ENCODE results near the gene NPL. TPM values are rescaled to one million over a fixed set of nuclear protein-coding genes. Genes with fewer than 3 reads are reported as not detected.

The NPL gene
- total and polyA plus RNA-seq, 2 donors (not counting 1 experiment from before 2014, with no cell fraction given) = 1.4 to 2.6 TPM

DNA sequence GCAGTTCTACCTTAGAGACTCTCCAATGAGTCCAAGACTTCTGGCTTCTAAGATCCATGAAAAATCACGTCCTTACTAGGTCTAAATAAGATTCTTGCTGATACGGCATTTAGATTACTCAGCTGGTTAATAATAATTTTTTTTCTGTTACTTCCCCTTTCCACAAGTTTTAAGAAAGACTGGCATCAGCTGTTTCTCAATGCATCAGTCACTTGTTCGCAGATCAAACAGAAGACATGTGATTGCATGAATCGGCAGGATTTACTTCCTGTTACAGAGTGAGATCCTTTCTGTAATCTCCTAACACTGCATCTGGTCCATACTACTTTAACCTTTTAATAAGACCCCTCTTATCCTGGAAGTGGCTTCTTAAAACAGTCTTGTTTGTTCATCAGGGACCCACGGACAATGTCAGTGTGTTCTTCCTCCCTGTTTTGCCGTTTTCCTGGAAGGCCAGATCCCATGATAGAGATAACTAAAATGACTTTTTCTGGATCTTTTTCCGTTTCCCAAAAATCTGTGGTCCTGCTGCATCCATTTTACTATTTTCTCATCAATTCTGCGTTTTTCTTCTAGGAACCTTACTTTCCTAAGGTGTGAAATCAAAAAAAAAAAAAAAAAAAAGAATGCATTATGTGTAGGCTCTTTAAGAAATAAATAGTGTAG is 6.1 kb downstream of the NPL start:
- TF ChIP-seq, protein P1, sequence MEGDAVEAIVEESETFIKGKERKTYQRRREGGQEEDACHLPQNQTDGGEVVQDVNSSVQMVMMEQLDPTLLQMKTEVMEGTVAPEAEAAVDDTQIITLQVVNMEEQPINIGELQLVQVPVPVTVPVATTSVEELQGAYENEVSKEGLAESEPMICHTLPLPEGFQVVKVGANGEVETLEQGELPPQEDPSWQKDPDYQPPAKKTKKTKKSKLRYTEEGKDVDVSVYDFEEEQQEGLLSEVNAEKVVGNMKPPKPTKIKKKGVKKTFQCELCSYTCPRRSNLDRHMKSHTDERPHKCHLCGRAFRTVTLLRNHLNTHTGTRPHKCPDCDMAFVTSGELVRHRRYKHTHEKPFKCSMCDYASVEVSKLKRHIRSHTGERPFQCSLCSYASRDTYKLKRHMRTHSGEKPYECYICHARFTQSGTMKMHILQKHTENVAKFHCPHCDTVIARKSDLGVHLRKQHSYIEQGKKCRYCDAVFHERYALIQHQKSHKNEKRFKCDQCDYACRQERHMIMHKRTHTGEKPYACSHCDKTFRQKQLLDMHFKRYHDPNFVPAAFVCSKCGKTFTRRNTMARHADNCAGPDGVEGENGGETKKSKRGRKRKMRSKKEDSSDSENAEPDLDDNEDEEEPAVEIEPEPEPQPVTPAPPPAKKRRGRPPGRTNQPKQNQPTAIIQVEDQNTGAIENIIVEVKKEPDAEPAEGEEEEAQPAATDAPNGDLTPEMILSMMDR (conservative IDR thresholded peaks at IDR 0.05 in 1 of 2, IDR thresholded peaks at IDR 0.05 in 1 of 2; ENCODE audit: low read depth in 1 of 2, low read length in 2 of 2) = no peak
- TF ChIP-seq EZH2 (IDR thresholded peaks at IDR 0.05; ENCODE audit: low read length, missing control alignments) = no peak
- no peaks in the 10 kb centered on the region for H3K4me1 ChIP-seq (ENCODE audit: control insufficient read depth, extremely low read depth, insufficient read depth, low read length)

DNA sequence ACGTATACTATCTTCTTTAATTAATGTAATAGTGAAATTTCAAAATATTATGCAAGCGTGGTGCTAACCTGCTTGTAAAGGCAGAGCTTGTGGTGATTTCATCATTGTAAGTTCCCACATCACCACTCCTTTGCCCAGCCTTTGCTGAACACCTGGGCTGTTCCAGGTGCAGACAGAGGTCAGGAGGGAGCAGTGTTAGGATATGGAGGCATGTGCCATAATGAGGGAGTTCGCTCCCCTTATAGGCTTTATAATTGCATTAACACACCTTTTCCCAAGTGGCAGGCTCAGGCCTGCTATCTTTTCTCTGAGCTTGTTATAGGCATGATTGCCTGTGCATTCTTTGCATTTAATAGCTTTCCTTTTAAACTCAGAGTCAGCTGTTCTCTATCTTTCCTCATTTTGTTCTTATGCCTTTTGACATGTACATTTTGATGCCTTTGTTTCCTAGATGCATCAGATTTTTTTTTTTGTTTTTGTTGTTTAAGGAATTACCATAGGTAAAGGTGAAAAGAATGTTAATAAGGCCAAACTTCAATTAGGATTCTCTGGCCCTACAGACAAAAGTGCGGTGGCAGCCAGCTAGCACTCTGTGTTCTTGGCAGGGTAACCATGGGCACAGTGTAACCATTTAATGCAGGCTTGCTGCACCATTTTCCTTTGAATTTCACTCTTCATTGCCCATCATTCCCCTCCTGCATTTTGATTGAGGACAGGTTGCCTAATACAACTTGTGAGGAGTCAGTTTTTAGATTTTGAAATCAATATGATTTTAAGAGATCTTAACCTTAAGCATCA is 12.6 kb downstream of the NPL start:
- Histone ChIP-seq H3K9ac (ENCODE audit: insufficient read depth, low read length) (no peak overlapping the region), H2AFZ (ENCODE audit: low read length) (no peak overlapping the region), H3K4me2 (ENCODE audit: extremely low read depth, insufficient read depth, low read length) (no peak overlapping the region), H3K4me3 (replicated peaks in 1 of 4; ENCODE audit: control extremely low read depth in 1 of 4, insufficient read depth in 1 of 4, low read depth in 3 of 4, low read length in 4 of 4) (no peak overlapping the region), H3K27me3 (ENCODE audit: control insufficient read depth, insufficient read depth, low read length) (no peaks in the 10 kb centered on the region), H3K79me2 (ENCODE audit: control insufficient read depth, insufficient read depth, low read length) (no peaks in the 10 kb centered on the region), H4K20me1 (ENCODE audit: control insufficient read depth, extremely low read depth, insufficient read depth, low read length) (no peaks in the 10 kb centered on the region), H3K36me3 (ENCODE audit: control insufficient read depth, insufficient read depth, low read length) (no peaks in the 10 kb centered on the region), H3K27ac (ENCODE audit: insufficient read depth, low read length) (no peak overlapping the region), H3K4me1 (ENCODE audit: control insufficient read depth, extremely low read depth, insufficient read depth, low read length) (no peaks in the 10 kb centered on the region), H3K9me3 (ENCODE audit: control insufficient read depth, insufficient read depth, low read depth, low read length) (no peaks in the 10 kb centered on the region)
- DNase-seq (ENCODE audit: low read depth in 2 of 2) = no peak
- TF ChIP-seq, protein P1 (conservative IDR thresholded peaks at IDR 0.05 in 1 of 2, IDR thresholded peaks at IDR 0.05 in 1 of 2; ENCODE audit: low read depth in 1 of 2, low read length in 2 of 2) = no peak
- no peak for TF ChIP-seq EZH2 (IDR thresholded peaks at IDR 0.05; ENCODE audit: low read length, missing control alignments)

More for the DNA sequence above, 6.1 kb downstream of the NPL start:
- no peak overlapping the region for H3K9ac ChIP-seq (ENCODE audit: insufficient read depth, low read length)
- H3K79me2 ChIP-seq (ENCODE audit: control insufficient read depth, insufficient read depth, low read length) = no peaks in the 10 kb centered on the region
- no peak overlapping the region for H3K27ac ChIP-seq (ENCODE audit: insufficient read depth, low read length)
- H3K36me3 ChIP-seq (ENCODE audit: control insufficient read depth, insufficient read depth, low read length) = no peaks in the 10 kb centered on the region
- no peaks in the 10 kb centered on the region for H3K9me3 ChIP-seq (ENCODE audit: control insufficient read depth, insufficient read depth, low read depth, low read length)
- no peak for DNase-seq (ENCODE audit: low read depth in 2 of 2)
- H3K4me3 ChIP-seq (replicated peaks in 1 of 4; ENCODE audit: control extremely low read depth in 1 of 4, insufficient read depth in 1 of 4, low read depth in 3 of 4, low read length in 4 of 4) = no peak overlapping the region
- no peaks in the 10 kb centered on the region for H4K20me1 ChIP-seq (ENCODE audit: control insufficient read depth, extremely low read depth, insufficient read depth, low read length)
- H3K27me3 ChIP-seq (ENCODE audit: control insufficient read depth, insufficient read depth, low read length) = no peaks in the 10 kb centered on the region
- no peak overlapping the region for H3K4me2 ChIP-seq (ENCODE audit: extremely low read depth, insufficient read depth, low read length)
- no peak overlapping the region for H2AFZ ChIP-seq (ENCODE audit: low read length)

DNA sequence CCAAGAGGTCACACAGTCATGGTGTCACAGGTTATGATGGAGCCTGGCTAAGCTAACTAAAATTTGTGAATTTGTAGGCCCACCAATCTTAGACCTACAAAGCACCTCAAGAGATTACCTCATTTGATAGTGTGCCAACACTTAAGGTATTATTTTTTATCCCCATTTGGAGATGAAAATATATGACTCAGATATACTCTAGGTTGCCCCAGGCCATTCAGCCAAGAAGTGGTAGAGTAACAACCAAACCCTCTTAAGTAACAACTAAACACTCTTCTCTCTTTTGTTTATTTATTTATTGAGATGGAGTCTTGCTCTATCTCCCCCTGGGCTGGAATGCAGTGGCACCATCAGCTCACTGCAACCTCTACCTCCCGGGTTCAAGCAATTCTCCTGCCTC is 14.3 kb downstream of the NPL start:
- Histone ChIP-seq H2AFZ (ENCODE audit: low read length) (no peak overlapping the region), H3K36me3 (ENCODE audit: control insufficient read depth, insufficient read depth, low read length) (no peaks in the 10 kb centered on the region), H4K20me1 (ENCODE audit: control insufficient read depth, extremely low read depth, insufficient read depth, low read length) (no peaks in the 10 kb centered on the region), H3K4me1 (ENCODE audit: control insufficient read depth, extremely low read depth, insufficient read depth, low read length) (no peaks in the 10 kb centered on the region), H3K4me3 (replicated peaks in 1 of 4; ENCODE audit: control extremely low read depth in 1 of 4, insufficient read depth in 1 of 4, low read depth in 3 of 4, low read length in 4 of 4) (no peak overlapping the region), H3K4me2 (ENCODE audit: extremely low read depth, insufficient read depth, low read length) (no peak overlapping the region), H3K27me3 (ENCODE audit: control insufficient read depth, insufficient read depth, low read length) (no peaks in the 10 kb centered on the region), H3K27ac (ENCODE audit: insufficient read depth, low read length) (no peak overlapping the region), H3K9ac (ENCODE audit: insufficient read depth, low read length) (no peak overlapping the region), H3K79me2 (ENCODE audit: control insufficient read depth, insufficient read depth, low read length) (no peaks in the 10 kb centered on the region), H3K9me3 (ENCODE audit: control insufficient read depth, insufficient read depth, low read depth, low read length) (no peaks in the 10 kb centered on the region)
- TF ChIP-seq, protein P1 (conservative IDR thresholded peaks at IDR 0.05 in 1 of 2, IDR thresholded peaks at IDR 0.05 in 1 of 2; ENCODE audit: low read depth in 1 of 2, low read length in 2 of 2) = no peak
- no peak for TF ChIP-seq EZH2 (IDR thresholded peaks at IDR 0.05; ENCODE audit: low read length, missing control alignments)
- DNase-seq (ENCODE audit: low read depth in 2 of 2) = no peak
